Sigmoid colon (tissue), 7 donors: ENCODE results near the gene THSD8. TPM values are rescaled to one million over a fixed set of nuclear protein-coding genes. Genes with fewer than 3 reads are reported as not detected.
"Not testable (repeated sequence)": the region's sequence is repeated elsewhere in the genome, so short reads cannot be mapped to it uniquely, and the experiment has no call there.

Source experiments
- DNase-seq: peaks from one replicate; pipeline ENCODE4 v3.0.0-alpha.2; 2019
- H3K27ac ChIP-seq, 4 donors: fragments of 200-600 bp; sonication (generic); one replicate each; pipeline ENCODE4 v1.5.1; 2016 to 2019; ENCODE audit warnings: mild to moderate bottlenecking in 1 of 4
- H3K27me3 ChIP-seq, 3 donors: fragments of 200-600 bp; sonication (generic); one replicate each; pipeline ENCODE4 v1.5.1; 2019; ENCODE audit warnings: mild to moderate bottlenecking in 1 of 3
- H3K36me3 ChIP-seq, 4 donors: fragments of 200-600 bp; sonication (generic); one replicate each; pipeline ENCODE4 v1.5.1; 2016 to 2019
- H3K4me1 ChIP-seq, 4 donors: fragments of 200-600 bp; sonication (generic); one replicate each; pipeline ENCODE4 v1.5.1; 2017 to 2019
- H3K4me3 ChIP-seq, 4 donors: fragments of 200-600 bp; sonication (generic); one replicate each; pipeline ENCODE4 v1.5.1; 2017 to 2019; ENCODE audit warnings: mild to moderate bottlenecking in 2 of 4, moderate library complexity in 1 of 4
- H3K9me3 ChIP-seq, 4 donors: fragments of 200-600 bp in 3 of 4; sonication (generic) in 3 of 4; one replicate each; pipeline versions ENCODE4 v1.5.1 to v1.6.1; 2013 to 2019
- CTCF ChIP-seq, 4 experiments: fragments of 450-650 bp in 3 of 4; fragments of 200-600 bp in 1 of 4; IDR thresholded peaks; one replicate each; pipeline ENCODE4 v1.5.1; 2016 to 2019; ENCODE audit warnings: antibody characterized with exemption in 4 of 4, mild to moderate bottlenecking in 3 of 4, moderate library complexity in 2 of 4
- EP300 ChIP-seq, 4 donors: sonication (generic); formaldehyde crosslinking; IDR thresholded peaks; one replicate each; pipeline ENCODE4 v1.6.1; 2017; ENCODE audit warnings: antibody characterized with exemption in 4 of 4
- POLR2A ChIP-seq, 2 donors: fragments of 450-650 bp; IDR thresholded peaks; one replicate each; pipeline ENCODE4 v1.6.1; 2016; ENCODE audit warnings: antibody characterized with exemption in 2 of 2, mild to moderate bottlenecking in 2 of 2, moderate library complexity in 2 of 2
- POLR2AphosphoS5 ChIP-seq, 4 donors: sonication (generic); formaldehyde crosslinking; IDR thresholded peaks; one replicate each; pipeline ENCODE4 v1.6.1; 2017; ENCODE audit warnings: antibody characterized with exemption in 4 of 4
- WGBS, 2 donors: extraction: QIAGEN DNeasy Blood & Tissue Kit; methylation state at CpG; one replicate each; pipeline ENCODE4 v1.1.7; 2013; 5-methylcytosine and 5-hydroxymethylcytosine counted together
- intact Hi-C: fragments of 100-400 bp; cut with DNase I; formaldehyde crosslinking; loops from one replicate; pipeline ENCODE4 v1.15.1; 2023
- polyA plus RNA-seq, 3 donors: library from polyadenylated mRNA; stranded (reverse); fragments of 200-250 nt; gene quantifications; one replicate each; pipeline ENCODE4 v1.2.3, GENCODE V29; 2013
- total RNA-seq, 4 donors: library from RNA; depleted of rRNA; stranded (reverse); fragments of >200 nt; gene quantifications; one replicate each; pipeline ENCODE4 v1.1.0, GENCODE V29; 2016
- donor health status: healthy with polysubstance abuse.
- donor health status: Bipolar disorder and iron deficiency.
- donor health status: healthy.

THSD8 gene
- total and polyA plus RNA-seq, 7 donors: 2.5 to 2.8 TPM; not detected in 5

- Histone ChIP-seq H3K36me3 (peaks cover 0 to 14% (median 13%) of the 10 kb centered on the region in 4 donors), H3K27me3 (no peaks in the 10 kb centered on the region), H3K27ac (peak overlapping the region; percentile 97 to 100 (median 98)), H3K4me1 (peaks cover 0 to 33% (median 29%) of the 10 kb centered on the region in 4 donors), H3K4me3 (no peak overlapping the region), H3K9me3 (no peaks in the 10 kb centered on the region)
- TF ChIP-seq CTCF (IDR thresholded peaks at IDR 0.05): no peak
- no peak for TF ChIP-seq POLR2A (IDR thresholded peaks at IDR 0.05)
- no peak for TF ChIP-seq EP300 (IDR thresholded peaks at IDR 0.05)
- TF ChIP-seq POLR2AphosphoS5 (IDR thresholded peaks at IDR 0.05): no peak
- intact Hi-C loops: loop anchor here (5.0 kb wide), 3 partner anchors 212 to 1052 kb away; partner anchors contain the start of genes IER2 and STX10
- whole genome bisulfite sequencing, 2 donors: 85 to 93% methylated on average over 9 of the region's 9 CpGs
- no peak for DNase-seq
These were observed 6.9 kb upstream of the THSD8 start for GRCh38 chr19:12794971-12795381.

- TF ChIP-seq POLR2AphosphoS5 (IDR thresholded peaks at IDR 0.05) (peak in 3 of 4 donors; percentile 10 to 34 (median 21)), POLR2A (IDR thresholded peaks at IDR 0.05) (no peak), EP300 (IDR thresholded peaks at IDR 0.05) (no peak), CTCF (IDR thresholded peaks at IDR 0.05) (peak; percentile 95 to 99 (median 98))
- H3K27ac ChIP-seq: peak overlapping the region; percentile 35 to 100 (median 78)
- no peaks in the 10 kb centered on the region for H3K27me3 ChIP-seq
- H3K36me3 ChIP-seq: peaks cover 0 to 19% (median 15%) of the 10 kb centered on the region in 4 donors
- H3K4me3 ChIP-seq: no peak overlapping the region
- H3K4me1 ChIP-seq: peaks cover 0 to 38% (median 34%) of the 10 kb centered on the region in 4 donors
- peak; percentile 91 for DNase-seq
- WGBS, 2 donors: 4 to 7% methylated on average over 18 of the region's 18 CpGs
- H3K9me3 ChIP-seq: no peaks in the 10 kb centered on the region
- intact Hi-C loops: loop anchor here (1.0 kb wide), 1 partner anchor 19 kb away; no protein-coding TSS in a partner anchor
These were observed 5.5 kb upstream of the THSD8 start for GRCh38 chr19:12796146-12797071.

GRCh38 chr19:12797141-12797587 lies 4.7 kb upstream of the THSD8 start:
- TF ChIP-seq EP300 (IDR thresholded peaks at IDR 0.05) (no peak), CTCF (IDR thresholded peaks at IDR 0.05) (no peak), POLR2AphosphoS5 (IDR thresholded peaks at IDR 0.05) (no peak), POLR2A (IDR thresholded peaks at IDR 0.05) (no peak)
- Histone ChIP-seq H3K36me3 (peaks cover 0 to 19% (median 15%) of the 10 kb centered on the region in 4 donors), H3K4me1 (peaks cover 0 to 43% (median 36%) of the 10 kb centered on the region in 4 donors), H3K27ac (no peak overlapping the region), H3K27me3 (no peaks in the 10 kb centered on the region), H3K9me3 (no peaks in the 10 kb centered on the region), H3K4me3 (no peak overlapping the region)
- DNase-seq: no peak
- 93 to 95% methylated on average over 6 of the region's 6 CpGs for WGBS, 2 donors
- intact Hi-C loops: no loop called here

- intact Hi-C loops, DNase-seq, H3K27ac ChIP-seq, H3K27me3 ChIP-seq, H3K4me3 ChIP-seq, H3K9me3 ChIP-seq: not testable (repeated sequence)
- WGBS, 2 donors: 96 to 97% methylated on average over 7 of the region's 7 CpGs
- peaks cover 0 to 19% (median 15%) of the 10 kb centered on the region in 4 donors for H3K36me3 ChIP-seq
- peaks cover 0 to 48% (median 40%) of the 10 kb centered on the region in 4 donors for H3K4me1 ChIP-seq
These were observed 4.3 kb upstream of the THSD8 start for GRCh38 chr19:12797607-12798006.
